Neural cell (in vitro differentiated cells): ENCODE results near the gene TNFSF9.

Experiments
- CTCF ChIP-seq: fragments of 450-650 bp; IDR thresholded peaks from 2 replicates; pipeline ENCODE4 v1.5.1; 2014; ENCODE audit warnings: antibody characterized with exemption, mild to moderate bottlenecking, moderate library complexity; ENCODE audit not compliant: poor library complexity, severe bottlenecking
- EP300 ChIP-seq: fragments of 450-650 bp; conservative IDR thresholded peaks from 2 replicates; pipeline ENCODE4 v1.6.1; 2014; ENCODE audit warnings: antibody characterized with exemption, mild to moderate bottlenecking, moderate library complexity; ENCODE audit not compliant: poor library complexity, severe bottlenecking
- MXI1 ChIP-seq: fragments of 450-650 bp; conservative IDR thresholded peaks from 2 replicates; pipeline ENCODE4 v1.6.1; 2014; ENCODE audit warnings: antibody characterized with exemption, mild to moderate bottlenecking; ENCODE audit not compliant: poor library complexity, severe bottlenecking
- POLR2AphosphoS5 ChIP-seq: IDR thresholded peaks from 2 replicates; pipeline ENCODE4 v1.6.1; 2012
- SMC3 ChIP-seq: fragments of 450-650 bp; conservative IDR thresholded peaks from 2 replicates; pipeline ENCODE4 v1.6.1; 2014; ENCODE audit warnings: antibody characterized with exemption, mild to moderate bottlenecking, moderate library complexity; ENCODE audit not compliant: poor library complexity
- TAF1 ChIP-seq: IDR thresholded peaks from 2 replicates; pipeline ENCODE4 v1.6.1; 2012; ENCODE audit warnings: low read depth

- TF ChIP-seq TAF1 (no peak), CTCF (no peak), EP300 (no peak), SMC3 (no peak), POLR2AphosphoS5 (no peak), MXI1 (no peak)
Measured at GRCh38 chr19:6540918-6541689, 10.3 kb downstream of the TNFSF9 start.
